GM21723 (cell line): ENCODE results near the gene METTL26.

Source experiments
- ATAC-seq: cut with Tn5 transposase; IDR thresholded peaks from one replicate; pipeline ENCODE4 v1.9.1; 2021; ENCODE audit warnings: mild to moderate bottlenecking, moderate library complexity; ENCODE audit not compliant: unreplicated experiment

Gene METTL26

DNA sequence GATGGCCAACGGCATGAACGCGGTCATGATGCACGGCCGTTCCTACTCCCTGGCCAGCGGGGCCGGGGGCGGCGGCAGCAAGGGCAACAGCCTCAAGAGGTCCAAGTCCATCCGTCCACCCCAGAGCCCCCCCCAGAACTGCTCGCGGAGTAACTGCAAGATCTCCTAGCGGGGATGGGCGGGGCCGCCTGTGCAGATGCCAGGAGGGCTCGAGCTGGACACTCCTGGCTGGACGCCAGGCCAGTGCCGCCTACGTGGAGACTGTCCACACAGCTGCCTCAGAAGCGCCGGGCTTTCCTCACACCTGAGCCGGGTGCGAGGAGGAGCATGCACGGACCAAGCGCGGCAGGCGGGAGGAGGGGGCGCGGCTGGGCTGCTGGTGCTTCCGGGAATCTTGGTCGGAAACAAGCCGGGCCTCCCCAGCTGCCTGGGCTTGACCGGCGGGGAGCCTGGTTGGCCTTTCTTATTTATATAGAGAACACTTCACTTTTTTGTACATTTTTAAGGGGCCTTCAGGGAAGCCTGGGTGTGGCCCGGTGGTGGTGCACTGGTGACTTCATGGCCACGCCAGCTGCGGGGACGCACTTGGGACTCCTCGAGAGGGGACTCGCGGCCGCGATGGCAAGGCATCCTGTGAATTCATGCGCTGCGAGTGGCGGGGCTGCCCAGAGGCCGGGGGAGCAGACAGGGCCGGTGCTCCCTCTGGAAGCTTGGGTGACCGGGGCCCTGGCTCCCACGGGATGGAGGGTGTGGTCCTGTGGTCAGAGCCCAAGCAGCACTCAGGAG lies 8.5 kb downstream of the METTL26 start:
- ATAC-seq: no peak

DNA sequence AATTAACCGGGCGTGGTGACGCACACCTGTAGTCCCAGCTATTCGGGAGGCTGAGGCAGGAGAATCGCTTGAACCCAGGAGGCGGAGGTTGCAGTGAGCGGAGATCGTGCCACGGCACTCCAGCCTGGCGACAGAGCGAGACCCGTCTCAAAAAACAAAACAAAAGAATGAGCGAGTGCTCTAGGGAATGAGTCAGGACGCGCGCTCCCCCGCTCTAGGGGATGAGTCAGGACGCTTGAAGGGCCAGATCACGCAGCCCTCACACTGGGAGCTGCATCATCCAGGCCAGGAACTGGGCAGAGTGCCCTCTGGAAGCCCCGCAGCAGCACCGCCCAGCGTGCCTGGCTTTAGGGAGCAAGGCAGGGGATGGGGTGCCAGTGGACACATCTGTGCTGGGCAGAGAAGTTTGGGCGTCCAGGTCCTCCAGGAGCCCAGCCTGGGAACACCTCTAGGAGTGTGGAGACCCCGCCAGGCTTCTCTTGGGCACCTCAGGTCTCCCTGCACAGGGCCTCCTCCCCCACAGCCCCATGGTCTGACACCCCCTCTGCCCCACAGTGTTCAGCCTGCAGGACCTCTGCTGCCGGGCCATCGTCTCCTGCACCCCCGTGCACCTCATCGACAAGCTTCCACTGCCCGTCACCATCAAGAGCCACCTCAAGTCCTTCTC lies 9.2 kb downstream of the METTL26 start:
- no peak for ATAC-seq

DNA sequence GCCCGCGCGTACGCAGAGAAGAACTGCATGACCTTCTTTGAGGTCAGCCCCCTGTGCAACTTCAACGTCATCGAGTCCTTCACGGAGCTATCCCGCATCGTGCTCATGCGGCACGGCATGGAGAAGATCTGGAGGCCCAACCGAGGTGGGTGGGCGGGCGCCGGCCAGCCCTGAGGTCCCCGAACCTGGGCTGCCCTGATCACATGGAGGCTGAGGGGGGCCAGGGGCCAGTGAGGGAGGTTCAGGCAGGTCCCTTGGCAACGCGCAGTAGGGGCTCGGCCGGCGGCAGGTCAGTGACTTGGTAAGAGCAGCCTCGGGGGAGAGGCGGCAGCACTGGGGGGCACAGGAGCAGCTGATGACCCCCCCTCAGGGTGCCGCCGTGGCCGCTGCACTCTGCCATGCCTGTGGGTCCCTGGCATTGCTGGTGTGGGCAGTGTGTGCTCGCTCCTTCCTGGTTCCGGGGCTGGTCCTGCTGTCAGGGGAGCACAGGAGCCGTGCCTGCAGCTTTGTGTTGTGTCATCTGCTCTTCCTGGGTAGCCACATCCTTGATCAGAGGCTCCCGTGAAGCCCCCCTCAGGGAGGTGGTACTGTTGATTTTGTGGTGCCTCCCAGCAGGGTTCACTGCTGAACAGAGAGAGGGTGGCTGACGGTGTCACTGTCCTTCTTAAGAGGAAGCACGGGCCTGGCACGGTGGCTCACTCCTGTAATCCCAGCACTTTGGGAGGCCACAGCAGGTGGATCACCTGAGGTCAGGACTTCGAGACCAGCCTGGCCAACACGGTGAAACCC lies 9.9 kb downstream of the METTL26 start:
- no peak for ATAC-seq

DNA sequence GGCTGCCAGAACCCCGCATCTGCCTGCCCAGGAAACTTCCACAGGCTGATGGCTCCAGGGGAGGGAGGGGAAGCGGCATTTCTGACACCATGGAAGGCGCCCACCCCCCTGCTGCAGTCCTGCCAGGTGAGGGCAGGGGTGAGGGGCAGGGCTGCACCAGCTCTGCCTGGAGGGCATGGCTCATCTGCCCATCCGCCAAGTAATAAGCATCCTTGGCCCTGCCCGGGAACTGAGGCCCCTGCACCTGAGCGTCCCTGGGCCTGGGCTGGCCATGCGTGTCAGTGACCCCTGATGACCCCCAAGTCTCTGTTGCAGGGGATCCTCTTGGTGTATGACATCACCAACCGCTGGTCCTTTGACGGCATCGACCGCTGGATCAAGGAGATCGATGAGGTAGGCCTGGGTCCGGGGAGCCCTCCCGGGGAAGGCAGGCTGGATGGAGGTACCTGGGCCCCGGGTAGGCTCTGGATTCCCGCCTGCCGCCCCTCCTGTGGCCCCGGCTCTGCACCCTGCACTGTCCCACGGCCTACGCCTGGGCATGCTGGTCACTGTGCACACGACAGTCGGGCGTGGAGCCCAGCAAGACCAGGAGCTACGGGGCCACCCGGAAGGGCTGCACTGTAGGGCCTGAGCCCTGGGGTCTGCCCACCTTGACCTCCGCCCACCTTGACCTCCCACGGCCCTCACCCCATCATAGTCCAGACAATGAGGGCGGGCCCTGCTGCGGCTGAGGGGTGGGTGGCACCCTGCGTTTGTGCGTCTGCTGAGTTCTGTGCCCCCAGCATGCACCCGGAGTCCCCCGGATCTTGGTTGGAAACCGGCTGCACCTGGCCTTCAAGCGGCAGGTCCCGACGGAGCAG lies 10.8 kb downstream of the METTL26 start:
- ATAC-seq: no peak

DNA sequence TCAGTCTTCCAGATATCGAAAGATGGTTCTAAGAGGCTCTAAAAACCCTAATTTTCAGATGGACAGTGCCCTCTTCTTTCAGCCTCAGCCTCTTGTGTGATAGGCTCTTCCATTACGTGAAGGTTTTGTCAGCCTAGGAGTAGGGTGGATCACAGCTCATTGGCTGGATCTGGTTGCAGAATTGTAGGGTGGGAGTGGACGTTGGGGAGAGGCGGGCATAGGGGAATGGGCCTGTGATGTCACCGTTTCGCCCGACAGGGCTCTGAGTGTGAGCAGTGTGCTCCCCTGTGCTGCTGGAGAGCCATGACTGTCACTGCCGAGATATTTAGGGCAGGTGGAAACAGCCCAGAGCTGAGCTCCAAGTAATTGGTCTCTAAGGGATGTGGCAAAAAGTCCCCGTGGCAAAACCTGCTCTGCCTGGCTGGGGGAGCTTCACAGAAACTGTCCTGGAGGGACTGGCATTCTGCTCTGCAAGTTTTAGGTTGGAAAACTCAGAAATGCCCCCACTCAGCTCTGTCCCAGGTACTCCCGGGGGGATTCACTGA lies 11.5 kb downstream of the METTL26 start:
- no peak for ATAC-seq

DNA sequence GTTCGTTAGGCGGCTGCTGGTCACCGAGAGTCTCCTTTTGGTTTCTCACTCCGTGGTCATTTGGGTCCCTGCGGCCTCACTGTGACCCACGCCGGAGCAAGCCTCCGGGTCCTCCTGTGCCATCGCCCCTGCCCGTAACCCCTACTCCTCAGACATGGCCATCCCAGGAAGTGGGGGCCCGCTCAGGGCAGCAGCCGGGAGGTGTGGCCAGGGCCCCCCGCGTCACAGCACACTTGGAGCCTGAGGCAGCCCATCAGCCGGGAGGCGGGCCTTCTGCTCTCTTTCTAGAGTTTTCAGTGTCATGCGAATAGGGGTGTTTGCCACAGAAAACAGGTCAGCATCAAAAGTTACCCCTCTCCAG lies 13.2 kb downstream of the METTL26 start:
- ATAC-seq: no peak

DNA sequence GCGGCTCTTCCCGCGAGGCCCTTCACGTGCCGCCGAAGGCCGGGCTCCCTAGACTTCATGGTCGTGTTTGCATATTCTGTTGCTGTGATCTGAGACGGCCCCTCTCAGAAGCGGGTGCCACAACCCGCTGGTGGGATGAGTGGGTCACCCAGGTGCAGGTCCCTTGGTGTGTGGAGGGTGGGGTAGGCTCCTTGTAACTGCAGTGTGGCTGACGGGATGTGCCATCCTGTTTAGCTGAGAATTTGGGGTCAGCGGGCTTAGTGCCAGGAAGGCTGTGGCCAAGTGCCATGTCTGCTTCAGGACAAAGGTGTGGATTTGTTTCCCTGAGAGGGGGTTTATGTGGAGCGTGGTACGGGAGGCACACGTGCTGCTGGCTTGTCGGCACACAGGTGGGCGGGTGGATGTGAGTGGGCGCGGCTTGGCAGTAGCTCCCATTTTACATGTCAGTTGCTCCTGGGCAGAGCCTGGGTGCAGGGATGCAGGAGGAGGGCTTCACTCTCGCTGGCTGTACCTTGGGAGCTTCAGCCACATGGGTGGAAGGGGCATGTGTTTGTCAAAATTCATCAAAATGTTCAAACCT lies 14.5 kb downstream of the METTL26 start:
- ATAC-seq: no peak

DNA sequence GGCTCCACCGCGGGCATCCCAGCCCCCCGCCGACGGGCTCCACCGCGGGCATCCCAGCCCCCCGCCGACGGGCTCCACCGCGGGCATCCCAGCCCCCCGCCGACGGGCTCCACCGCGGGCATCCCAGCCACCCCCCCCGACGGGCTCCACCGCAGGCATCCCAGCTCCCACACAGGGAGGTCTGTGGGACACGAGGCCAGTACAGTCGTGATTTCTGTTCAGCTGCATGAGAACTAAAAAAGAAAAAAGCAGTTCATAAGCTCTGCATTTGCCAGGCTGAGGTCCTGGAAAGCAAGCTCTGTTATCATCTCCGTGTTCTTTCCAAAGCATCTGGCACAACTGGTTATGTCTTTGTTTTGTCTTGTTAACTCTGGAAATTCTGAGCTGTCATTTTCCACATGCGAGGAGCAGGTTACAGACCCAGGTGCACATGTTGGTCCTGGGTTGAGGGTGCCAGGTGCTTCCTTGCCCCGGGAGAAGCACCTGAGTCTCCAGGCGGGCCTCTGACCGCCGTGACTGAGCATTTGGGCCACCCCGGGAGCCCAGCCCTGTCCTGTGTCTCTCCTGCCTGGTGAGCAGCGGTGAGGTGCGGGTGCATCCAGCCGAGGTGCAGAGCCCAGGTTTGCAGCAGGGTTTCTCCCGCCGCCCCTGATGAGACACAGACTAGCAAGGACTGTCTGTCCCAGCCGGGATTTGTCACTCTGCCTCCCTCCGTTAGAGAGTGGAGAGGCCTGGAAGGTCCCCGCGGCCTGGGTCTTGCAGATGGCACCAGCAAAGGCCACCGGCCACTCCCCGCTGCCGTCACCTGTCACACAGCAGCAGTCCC lies 15.2 kb downstream of the METTL26 start:
- no peak for ATAC-seq

DNA sequence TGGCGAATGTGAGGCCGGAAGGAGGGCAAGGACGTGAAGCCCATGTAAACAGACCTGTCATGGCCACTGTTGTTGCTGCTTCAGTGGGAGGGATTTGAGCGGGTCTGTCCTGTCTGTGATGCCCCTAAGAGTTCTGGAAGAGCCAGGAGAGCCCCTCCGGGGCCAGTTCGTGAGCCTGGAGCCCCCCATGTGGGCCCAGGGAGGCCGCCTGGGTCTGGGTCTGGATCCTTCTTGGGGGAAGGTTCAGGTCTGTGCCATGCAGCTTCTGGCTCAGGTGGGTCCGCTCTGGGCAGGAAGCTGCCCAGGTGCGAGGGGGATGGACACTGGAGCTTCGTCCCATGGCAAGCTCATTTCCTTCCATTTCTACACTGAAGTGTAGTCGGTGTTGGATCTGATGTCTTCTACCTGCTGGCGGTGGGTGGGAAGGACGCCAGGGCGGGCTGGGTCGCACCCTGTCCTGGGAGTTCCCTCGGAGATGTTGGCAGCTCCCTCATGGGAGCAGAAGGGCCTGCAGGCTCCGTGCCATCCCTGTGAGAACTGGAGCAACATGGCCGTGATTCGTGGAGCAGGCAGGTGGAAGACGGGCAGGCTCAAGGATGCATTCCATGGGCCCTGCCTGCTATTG lies 16.5 kb downstream of the METTL26 start:
- ATAC-seq: no peak

DNA sequence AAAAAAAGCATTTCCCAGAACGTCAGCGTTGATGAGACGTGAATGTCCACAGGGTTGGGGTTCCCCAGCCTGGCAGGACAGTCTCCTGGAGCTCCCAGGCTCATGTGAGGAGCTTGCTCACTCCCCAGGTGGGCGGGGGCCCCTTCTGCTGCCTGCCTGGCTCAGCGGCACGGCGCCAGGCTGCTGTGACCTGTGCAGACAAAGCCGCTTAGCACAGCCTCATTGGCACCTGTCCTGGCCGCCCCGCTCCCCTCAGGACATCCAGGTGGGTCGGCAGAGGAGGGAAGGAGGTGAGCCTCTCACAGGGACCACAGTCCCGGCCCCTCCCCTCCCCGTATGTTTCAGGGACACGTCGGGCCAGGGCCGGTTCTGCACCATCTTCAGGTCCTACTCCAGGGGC lies 18.2 kb downstream of the METTL26 start:
- ATAC-seq: no peak

DNA sequence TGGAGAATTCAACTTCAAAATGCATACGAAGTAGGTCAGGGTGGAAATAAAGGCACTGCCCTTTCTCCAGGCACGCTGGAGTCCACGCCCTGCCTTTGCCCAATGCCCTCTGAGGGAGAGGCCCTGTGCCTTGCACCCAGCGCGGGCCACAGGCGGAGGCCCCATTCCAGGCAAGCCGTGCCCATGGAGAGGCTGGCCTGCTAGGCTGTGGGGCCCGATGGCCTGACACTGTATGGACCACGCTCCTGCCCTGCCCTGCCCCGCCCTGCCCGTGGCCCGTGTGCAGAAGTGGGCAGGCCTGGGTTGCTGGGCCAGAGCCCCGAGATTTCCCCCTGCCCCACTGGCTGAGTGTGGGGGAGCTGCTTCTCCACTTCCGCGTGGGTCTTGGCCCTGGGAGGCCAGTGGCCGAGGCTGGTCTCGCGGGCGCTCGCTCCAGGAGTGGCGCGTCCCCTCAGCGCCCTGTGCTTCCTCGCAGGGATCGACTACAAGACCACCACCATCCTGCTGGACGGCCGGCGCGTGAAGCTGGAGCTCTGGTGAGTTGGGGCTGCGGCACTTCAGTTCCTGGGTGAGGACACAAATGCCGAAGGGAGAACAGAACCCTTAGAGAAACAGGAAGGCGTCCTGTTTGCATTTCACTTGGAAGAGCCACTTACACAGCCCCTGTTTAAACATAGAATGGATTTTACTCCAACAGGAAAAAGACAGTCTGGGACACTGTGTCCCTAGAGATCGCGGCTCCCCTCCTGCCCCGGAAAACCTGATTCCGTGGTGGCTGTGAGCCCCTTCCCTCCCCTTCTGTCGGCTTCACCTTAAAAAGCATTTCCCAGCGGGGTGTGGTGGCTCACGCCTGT lies 19.1 kb downstream of the METTL26 start:
- ATAC-seq: no peak

DNA sequence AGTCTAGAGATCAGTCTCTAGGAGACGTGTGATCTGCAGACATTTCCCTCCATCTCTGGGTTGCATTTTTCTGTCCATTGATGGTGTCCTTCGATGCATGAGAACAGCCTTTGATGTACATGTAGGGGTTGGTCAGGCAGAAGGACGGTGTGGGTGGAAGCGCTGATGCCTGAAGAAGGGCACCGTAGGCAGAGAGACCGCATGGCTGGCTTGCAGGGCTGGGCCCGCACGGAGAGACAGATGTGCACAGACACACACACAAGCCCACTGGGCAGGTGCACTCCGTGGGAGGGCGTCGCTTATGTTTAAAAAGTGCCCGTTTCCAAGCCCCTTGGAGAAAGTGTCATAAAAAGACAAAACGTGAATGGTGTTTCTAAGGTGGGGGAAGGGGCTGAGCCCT lies 21.0 kb downstream of the METTL26 start:
- no peak for ATAC-seq

DNA sequence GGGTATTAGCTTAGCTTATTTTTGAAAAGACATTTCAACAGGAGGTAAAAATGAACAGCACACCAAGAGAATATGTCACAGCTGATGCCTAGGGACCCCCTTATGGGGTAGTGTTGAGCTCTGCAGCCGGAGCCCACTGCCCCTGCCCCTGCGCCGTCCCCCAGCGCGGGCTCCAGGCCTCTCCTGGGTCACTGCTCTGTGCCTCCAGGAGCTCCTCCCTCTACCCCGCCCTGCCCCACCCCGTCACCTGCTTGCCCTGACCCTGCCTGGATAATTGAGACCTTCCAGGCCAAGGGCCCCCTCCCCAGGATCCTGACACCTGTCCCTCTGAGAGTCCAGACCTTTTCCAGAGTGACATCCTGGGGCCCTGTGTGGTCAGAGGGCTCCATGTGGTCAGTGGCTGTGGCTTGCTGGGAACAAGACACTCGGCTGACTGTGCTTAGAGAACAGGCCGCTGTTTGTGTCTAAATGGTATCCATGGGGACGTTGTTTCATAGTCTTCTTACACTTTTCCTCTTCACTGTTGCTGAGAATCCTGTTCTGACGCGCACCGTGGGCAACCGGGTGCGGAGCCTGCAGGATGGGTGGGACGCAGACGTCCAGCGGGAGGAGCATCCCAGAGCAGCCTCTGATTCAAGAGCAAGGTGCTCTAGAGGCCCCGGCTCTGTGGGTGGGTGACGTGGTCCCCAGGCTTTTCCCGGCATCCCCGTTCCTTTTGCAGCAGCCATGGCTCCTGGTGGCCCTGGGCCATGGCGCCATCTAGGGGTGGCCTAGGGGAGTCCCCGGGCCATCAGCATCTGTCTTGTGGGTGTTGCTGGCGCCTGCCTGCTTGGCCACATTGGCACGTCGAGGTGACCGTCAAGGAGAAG lies 25.4 kb downstream of the METTL26 start:
- no peak for ATAC-seq

DNA sequence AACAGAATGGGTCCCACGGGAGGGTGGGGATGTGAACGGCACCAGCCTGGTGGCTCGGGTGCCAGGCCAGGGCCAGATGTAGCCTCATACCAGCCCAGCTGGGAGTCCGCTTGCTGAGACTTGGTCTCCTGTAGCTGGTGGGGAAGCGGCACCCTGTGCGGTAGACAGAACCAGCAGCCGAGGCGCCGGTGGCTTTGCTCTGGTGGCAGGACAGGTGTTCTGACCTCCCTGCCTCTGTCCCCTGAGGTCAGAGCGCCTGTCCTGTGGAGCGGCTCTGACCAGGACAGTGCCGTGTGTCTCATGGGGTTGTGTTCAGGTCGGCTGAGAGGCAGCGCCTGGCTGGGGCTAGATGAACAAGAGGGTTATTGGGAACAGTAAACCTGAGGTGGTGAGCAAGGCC lies 26.1 kb downstream of the METTL26 start:
- ATAC-seq: no peak

DNA sequence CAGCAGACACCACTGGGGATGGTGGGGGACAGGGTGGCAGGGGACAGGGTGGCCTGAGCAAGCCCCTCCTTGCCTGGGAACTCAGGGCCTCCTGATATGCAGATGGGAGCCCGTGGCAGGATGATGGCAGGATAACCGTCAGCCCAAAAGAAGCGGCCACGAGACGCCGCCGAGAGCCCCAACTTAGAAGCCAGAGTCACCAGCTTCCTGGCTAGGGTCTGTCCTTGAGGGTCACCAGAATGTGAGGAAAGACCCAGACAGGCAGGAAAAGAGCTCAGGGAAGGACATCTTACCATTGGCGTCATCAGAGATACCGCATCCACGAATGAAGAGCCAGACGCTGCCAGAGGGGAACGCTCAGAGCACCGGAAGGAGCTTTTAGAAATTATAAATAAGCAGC lies 26.8 kb downstream of the METTL26 start:
- no peak for ATAC-seq

DNA sequence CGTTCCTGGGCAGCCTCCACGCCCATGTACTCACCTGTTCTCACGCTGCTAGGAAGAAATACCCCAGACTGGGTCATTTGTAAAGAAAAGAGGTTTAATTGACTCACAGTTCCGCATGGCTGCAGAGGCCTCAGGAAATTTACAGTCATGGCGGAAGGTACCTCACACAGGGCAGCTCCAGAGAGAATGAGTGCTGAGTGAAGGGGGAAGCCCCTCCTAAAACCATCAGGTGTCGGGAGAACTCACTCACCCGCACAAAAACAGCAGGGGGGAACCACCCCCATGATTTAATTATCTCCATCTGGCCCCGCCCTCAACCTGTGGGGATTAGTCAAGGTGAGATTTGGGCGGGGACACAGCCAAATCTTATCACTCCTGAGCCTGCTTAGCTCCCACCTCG lies 28.1 kb downstream of the METTL26 start:
- no peak for ATAC-seq

DNA sequence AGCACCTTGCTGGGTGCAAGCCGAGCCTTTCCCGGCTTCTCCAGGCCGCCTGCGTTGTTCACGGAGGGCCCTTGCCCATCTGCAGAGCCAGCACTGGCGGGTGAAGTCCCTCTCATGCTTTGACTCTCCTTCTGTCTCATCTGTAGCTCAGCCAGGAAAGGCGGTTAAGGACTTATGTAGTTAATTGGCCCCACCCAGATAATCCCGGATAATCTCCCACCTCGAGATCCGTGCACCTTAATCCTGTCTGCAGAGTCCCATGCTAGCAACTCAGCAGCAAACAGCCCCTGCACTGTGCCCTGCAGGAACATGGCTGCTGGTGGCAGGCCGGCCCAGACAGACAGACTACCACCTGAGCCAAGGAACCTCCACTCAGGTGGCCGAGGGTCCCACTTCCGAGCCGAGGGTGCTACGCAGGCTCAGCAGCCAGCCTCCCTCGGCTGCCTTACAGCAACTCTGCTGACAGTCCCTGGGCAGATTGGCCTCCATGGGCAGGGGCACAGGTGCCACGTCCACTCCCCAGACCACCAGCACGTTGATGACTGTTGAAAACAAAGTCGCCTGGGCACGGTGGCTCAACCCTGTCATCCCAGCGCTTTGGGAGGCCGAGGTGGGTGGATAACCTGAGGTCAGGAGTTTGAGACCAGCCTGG lies 29.3 kb downstream of the METTL26 start:
- ATAC-seq: no peak
